PC-9 (cell line): ENCODE measurements around the gene TLX2. TPM values are rescaled to one million over a fixed set of nuclear protein-coding genes. Genes with fewer than 3 reads are reported as not detected.

Experiments
- BruUV-seq: library from RNA; stranded (reverse); fragments of 400-500 nt; replicated peaks from 2 replicates; lab custom pipeline; 2021; lab: Mats Ljungman, UMichigan
- CTCF ChIA-PET: fragments of 300-600 bp; sonication (Branson Sonifier 250); formaldehyde crosslinking; loops from one replicate; lab custom pipeline; 2022; ENCODE audit warnings: antibody characterized with exemption; lab: Charles Lee
- POLR2A ChIA-PET: fragments of 300-600 bp; sonication (Branson Sonifier 250); formaldehyde crosslinking; loops from one replicate; lab custom pipeline; 2022; ENCODE audit warnings: antibody characterized with exemption; ENCODE audit not compliant: unreplicated experiment; lab: Charles Lee
- DNase-seq, 2 experiments: peaks; one replicate each; pipeline versions ENCODE4 v3.0.0 to v3.0.0-alpha.2; 2015 to 2022; ENCODE audit warnings: mixed read lengths in 1 of 2
- H2AFZ ChIP-seq: fragments of 200-600 bp; sonication (generic); 2 replicates; pipeline ENCODE4 v1.8.1; 2017; ENCODE audit warnings: antibody characterized with exemption
- H3F3A ChIP-seq: fragments of 200-600 bp; sonication (generic); 2 replicates; pipeline ENCODE4 v1.8.1; 2017; ENCODE audit warnings: antibody characterized with exemption, mild to moderate bottlenecking, low read depth; ENCODE audit not compliant: insufficient read depth
- H3K27ac ChIP-seq: fragments of 200-600 bp; sonication (generic); 2 replicates; pipeline ENCODE4 v1.6.1; 2016; ENCODE audit warnings: mixed run types
- H3K27me3 ChIP-seq: fragments of 200-600 bp; sonication (generic); 2 replicates; pipeline ENCODE4 v1.6.1; 2016; ENCODE audit warnings: low read depth, mixed run types; ENCODE audit not compliant: insufficient read depth
- H3K36me3 ChIP-seq: fragments of 200-600 bp; sonication (generic); 2 replicates; pipeline ENCODE4 v1.6.1; 2016; ENCODE audit warnings: low read depth, mixed run types
- H3K4me1 ChIP-seq: fragments of 200-600 bp; sonication (generic); replicated peaks from 2 replicates; pipeline ENCODE4 v1.6.1; 2016; ENCODE audit warnings: mixed run types; ENCODE audit not compliant: insufficient read depth
- H3K4me2 ChIP-seq: fragments of 200-600 bp; sonication (generic); 2 replicates; pipeline ENCODE4 v1.6.1; 2017; ENCODE audit warnings: mixed run types
- H3K4me3 ChIP-seq: fragments of 200-600 bp; sonication (generic); 2 replicates; pipeline ENCODE4 v1.6.1; 2016; ENCODE audit warnings: mixed run types
- H3K79me2 ChIP-seq: fragments of 200-600 bp; sonication (generic); 2 replicates; pipeline ENCODE4 v1.6.1; 2017; ENCODE audit warnings: low read depth, mixed run types
- H3K9me2 ChIP-seq: fragments of 200-600 bp; sonication (generic); 2 replicates; pipeline ENCODE4 v1.8.1; 2017; ENCODE audit warnings: mild to moderate bottlenecking; ENCODE audit not compliant: insufficient read depth
- H3K9me3 ChIP-seq: fragments of 200-600 bp; sonication (generic); 2 replicates; pipeline ENCODE4 v1.8.1; 2016; ENCODE audit warnings: low read depth; ENCODE audit not compliant: insufficient read depth
- H4K20me1 ChIP-seq: fragments of 200-600 bp; sonication (generic); 2 replicates; pipeline ENCODE4 v1.8.1; 2017; ENCODE audit not compliant: insufficient read depth
- CTCF ChIP-seq: fragments of 200-600 bp; sonication (generic); conservative IDR thresholded peaks from 2 replicates; pipeline ENCODE4 v1.6.1; 2017; ENCODE audit warnings: mixed run types, antibody characterized with exemption, mild to moderate bottlenecking, moderate library complexity
- EZH2 ChIP-seq: fragments of 200-600 bp; sonication (generic); IDR thresholded peaks from 2 replicates; pipeline ENCODE4 v1.8.0; 2017; ENCODE audit warnings: antibody characterized with exemption, low read depth
- intact Hi-C: fragments of 100-400 bp; cut with micrococcal nuclease; formaldehyde crosslinking; loops from one replicate; pipeline ENCODE4 v1.10.0; 2022; ENCODE audit not compliant: unreplicated experiment
- total RNA-seq: library from RNA; stranded (reverse); gene quantifications from 2 replicates; pipeline ENCODE4 v1.2.3, GENCODE V29; 2021

TLX2 gene
- total RNA-seq, 1 experiment from 2014 or later = 3.1 TPM

DNA sequence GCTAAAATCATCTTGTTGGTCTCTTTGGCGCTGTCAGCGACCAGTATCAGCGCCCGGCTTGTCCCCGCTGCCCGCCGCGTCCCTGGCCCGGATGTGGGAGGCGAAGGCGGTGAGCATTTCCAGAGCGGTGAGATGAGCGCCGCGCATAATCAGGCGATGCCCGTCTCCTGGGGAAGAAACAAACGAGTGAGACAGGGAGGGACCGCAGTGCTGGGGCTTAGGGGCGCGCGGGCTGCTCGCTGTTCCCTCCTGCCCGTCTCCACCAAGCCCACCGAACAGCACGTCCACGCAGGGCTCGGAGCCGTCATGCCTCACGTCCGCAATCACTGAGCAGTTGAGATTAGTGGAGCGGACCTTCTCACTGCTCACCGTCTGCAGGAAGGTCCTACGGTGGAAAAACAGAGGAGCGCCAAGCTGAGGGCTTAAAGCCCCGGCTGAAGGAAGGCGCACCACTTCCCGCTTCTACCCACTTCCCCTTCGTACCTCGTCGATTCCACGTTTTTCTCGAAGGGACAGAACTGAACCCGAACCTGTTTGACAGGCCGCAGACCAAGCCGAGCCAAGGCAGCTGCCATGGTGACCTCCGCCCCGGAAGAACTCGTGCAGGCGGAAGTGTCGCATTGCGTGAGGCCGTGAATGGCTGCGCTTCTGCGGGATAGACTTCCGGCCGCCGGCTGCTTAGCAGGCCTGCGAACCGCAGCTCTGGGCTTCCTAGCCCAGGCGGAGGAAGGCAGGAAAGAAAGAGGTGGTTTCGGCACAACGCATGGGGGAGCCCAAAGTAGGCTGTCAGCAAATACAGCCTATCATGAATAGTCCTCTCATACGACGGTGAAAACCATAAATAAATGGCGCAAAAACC is 41.9 kb upstream of the TLX2 start, which contains the start of gene MRPL53:
Gene MRPL53 (minus strand): TSS at position 595 of the 859 bp plus-strand sequence. CDS start 20 bp downstream, at position 575.
- no peak for TF ChIP-seq EZH2
- no peak for TF ChIP-seq CTCF
- peak within 1 kb of the TSS; percentile 89 for H3K4me3 ChIP-seq

GRCh38 chr2:74472945-74473258 is 41.3 kb upstream of the TLX2 start:
- POLR2A ChIA-PET = interaction anchor here (0.6 to 1.3 kb wide), 2 partner anchors 15 to 181 kb away, joined by 3 to 7 read pairs; partner anchors contain the start of genes SEMA4F and WBP1

More for the DNA sequence above, 41.9 kb upstream of the TLX2 start, which contains the start of gene MRPL53:
- Histone ChIP-seq H3K4me2 (peak within 1 kb of the TSS; percentile 95), H3K9me3 (no peaks in the 10 kb centered on the region), H3K79me2 (0 out of 2 replicates have a peak, but pooled peaks cover 3% of the 10 kb centered on the region), H3F3A (peaks cover 66% of the 10 kb centered on the region), H4K20me1 (no peaks in the 10 kb centered on the region), H3K27ac (peak within 1 kb of the TSS; percentile 74), H3K27me3 (no peaks in the 10 kb centered on the region), H3K36me3 (no peaks in the 10 kb centered on the region), H3K9me2 (no peaks in the 10 kb centered on the region), H2AFZ (peak within 1 kb of the TSS; percentile 93), H3K4me1 (peaks cover 9% of the 10 kb centered on the region)
- intact Hi-C loops = no loop called here
- ChIA-PET POLR2A (interaction anchor here (1.3 kb wide), 1 partner anchor 14 kb away, joined by 7 read pairs; the partner anchor contains the start of gene WBP1), CTCF (interaction anchor here (0.6 kb wide), 1 partner anchor 82 kb away, joined by 13 read pairs; the partner anchor contains the start of gene LOXL3)
- TSS peak; percentile 76 for BruUV-seq
- peak; percentile 91 to 93 for DNase-seq

GRCh38 chr2:74474481-74474880 is 39.8 kb upstream of the TLX2 start:
- H3K4me3 ChIP-seq = no peak overlapping the region
- H3K36me3 ChIP-seq = peaks cover under 1% of the 10 kb centered on the region; the same call in 1 of the 2 replicates
- CTCF ChIA-PET = no interaction called here
- POLR2A ChIA-PET = no interaction called here
- H3K4me2 ChIP-seq = no peak overlapping the region
- H3K27me3 ChIP-seq = no peaks in the 10 kb centered on the region
- H2AFZ ChIP-seq = no peak overlapping the region
- intact Hi-C loops = no loop called here
- no peaks in the 10 kb centered on the region for H3K9me2 ChIP-seq
- BruUV-seq = no TSS peak
- H4K20me1 ChIP-seq = no peaks in the 10 kb centered on the region
- TF ChIP-seq EZH2 (no peak), CTCF (no peak)
- 0 out of 2 replicates have a peak, but pooled peaks cover 3% of the 10 kb centered on the region for H3K79me2 ChIP-seq
- peaks cover 66% of the 10 kb centered on the region for H3F3A ChIP-seq
- no peak for DNase-seq
- peaks cover 9% of the 10 kb centered on the region for H3K4me1 ChIP-seq
- no peaks in the 10 kb centered on the region for H3K9me3 ChIP-seq
- no peak overlapping the region for H3K27ac ChIP-seq

More at GRCh38 chr2:74472945-74473258, 41.3 kb upstream of the TLX2 start:
- TSS peak; percentile 82 for BruUV-seq
- H3K9me3 ChIP-seq = no peaks in the 10 kb centered on the region
- no peak for TF ChIP-seq EZH2
- peak overlapping the region; percentile 74 for H3K27ac ChIP-seq
- peak overlapping the region; percentile 93 for H2AFZ ChIP-seq
- H3F3A ChIP-seq = peaks cover 64% of the 10 kb centered on the region
- H3K4me3 ChIP-seq = peak overlapping the region; percentile 89
- peaks cover 9% of the 10 kb centered on the region for H3K4me1 ChIP-seq
- peak overlapping the region; percentile 95 for H3K4me2 ChIP-seq
- no peaks in the 10 kb centered on the region for H4K20me1 ChIP-seq
- DNase-seq = peak in 1 of 2 experiments; percentile 28
- no peaks in the 10 kb centered on the region for H3K36me3 ChIP-seq
- no peaks in the 10 kb centered on the region for H3K27me3 ChIP-seq
- 0 out of 2 replicates have a peak, but pooled peaks cover 3% of the 10 kb centered on the region for H3K79me2 ChIP-seq
- intact Hi-C loops = no loop called here
- H3K9me2 ChIP-seq = no peaks in the 10 kb centered on the region
- CTCF ChIA-PET = interaction anchor here (0.6 kb wide), 1 partner anchor 81 kb away, joined by 13 read pairs; the partner anchor contains the start of gene LOXL3
